AG10803 (cell line): ENCODE results near the gene CARD11.

Experiments used
- DNase-seq: peaks from one replicate; pipeline ENCODE4 v3.0.0; 2010; ENCODE audit warnings: low read depth
- H3K4me3 ChIP-seq: 2 replicates; pipeline ENCODE4 v1.5.1; 2011; ENCODE audit warnings: mild to moderate bottlenecking, low read length, control low read depth
- CTCF ChIP-seq: conservative IDR thresholded peaks from 2 replicates; pipeline ENCODE4 v1.5.1; 2011; ENCODE audit warnings: mild to moderate bottlenecking, low read length, control low read depth, inconsistent platforms

The CARD11 gene

GRCh38 chr7:3043544-3044371 is at the start of gene CARD11:
TSS of gene CARD11 (minus strand) at chr7:3043867. CDS start at chr7:2958506, 85,361 bp downstream.
- H3K4me3 ChIP-seq = no peak within 1 kb of the TSS
- TF ChIP-seq CTCF = no peak
- DNase-seq = no peak

- no peak for DNase-seq
- H3K4me3 ChIP-seq = no peak overlapping the region
- no peak for TF ChIP-seq CTCF
Measured at GRCh38 chr7:3092468-3092867, 48.8 kb upstream of the CARD11 start.

GRCh38 chr7:3091631-3092030 is 48.0 kb upstream of the CARD11 start:
- DNase-seq = no peak
- TF ChIP-seq CTCF = no peak
- H3K4me3 ChIP-seq = no peak overlapping the region

GRCh38 chr7:3089493-3089892 is 45.8 kb upstream of the CARD11 start:
- DNase-seq = no peak

GRCh38 chr7:3087243-3087755 is 43.6 kb upstream of the CARD11 start:
- no peak for TF ChIP-seq CTCF
- no peak overlapping the region for H3K4me3 ChIP-seq
- DNase-seq = no peak

More at GRCh38 chr7:3089493-3089892, 45.8 kb upstream of the CARD11 start:
- H3K4me3 ChIP-seq = no peak overlapping the region
- TF ChIP-seq CTCF = no peak

- H3K4me3 ChIP-seq = no peak overlapping the region
- no peak for DNase-seq
Measured at GRCh38 chr7:3083350-3083749, 39.7 kb upstream of the CARD11 start.

More at GRCh38 chr7:3083350-3083749, 39.7 kb upstream of the CARD11 start:
- TF ChIP-seq CTCF = no peak
